Caco-2 (cell line): ENCODE measurements around the gene CFAP61. TPM values are rescaled to one million over a fixed set of nuclear protein-coding genes. Genes with fewer than 3 reads are reported as not detected.
A peak's percentile ranks its signal among the peaks of the same experiment; 100 is the strongest.

Experiments
- BruUV-seq: library from RNA; stranded (reverse); fragments of 400-500 nt; replicated peaks from 2 replicates; lab custom pipeline; 2021; lab: Mats Ljungman, UMichigan
- CTCF ChIA-PET: fragments of 300-600 bp; sonication (Branson Sonifier 250); formaldehyde crosslinking; loops from one replicate; lab custom pipeline; 2022; ENCODE audit warnings: antibody characterized with exemption; lab: Charles Lee
- POLR2A ChIA-PET: fragments of 300-600 bp; sonication (Branson Sonifier 250); formaldehyde crosslinking; loops from one replicate; lab custom pipeline; 2022; ENCODE audit warnings: antibody characterized with exemption; lab: Charles Lee
- DNase-seq, 2 experiments: peaks; one replicate each; pipeline versions ENCODE4 v3.0.0 to v3.0.0-alpha.2; 2020 to 2022
- H3K27me3 ChIP-seq: replicated peaks from 2 replicates; pipeline ENCODE4 v1.6.0; 2011; ENCODE audit warnings: low read length; ENCODE audit not compliant: control insufficient read depth, insufficient read depth
- H3K36me3 ChIP-seq: 2 replicates; pipeline ENCODE4 v1.5.1; 2011; ENCODE audit warnings: low read length; ENCODE audit not compliant: control insufficient read depth, insufficient read depth
- H3K4me1 ChIP-seq: fragments of 250-450 bp; sonication (Bioruptor Pico); 2 replicates; pipeline ENCODE4 v1.5.1; 2020; ENCODE audit warnings: mild to moderate bottlenecking
- H3K4me3 ChIP-seq: 2 replicates; pipeline ENCODE4 v1.5.1; 2011; ENCODE audit warnings: low read depth, mild to moderate bottlenecking, control low read depth, low read length
- H3K9me3 ChIP-seq: fragments of 250-450 bp; sonication (Bioruptor Pico); 2 replicates; pipeline ENCODE4 v1.5.1; 2020; ENCODE audit warnings: mild to moderate bottlenecking, moderate library complexity
- H3K27ac Mint-ChIP-seq: one replicate; pipeline ENCODE4 v1.8.0; 2022; ENCODE audit warnings: mixed read lengths; ENCODE audit not compliant: unreplicated experiment
- H3K27me3 Mint-ChIP-seq: one replicate; pipeline ENCODE4 v1.8.0; 2022; ENCODE audit warnings: mixed read lengths; ENCODE audit not compliant: insufficient read depth, unreplicated experiment
- H3K36me3 Mint-ChIP-seq: one replicate; pipeline ENCODE4 v1.8.0; 2022; ENCODE audit warnings: mild to moderate bottlenecking, mixed read lengths; ENCODE audit not compliant: insufficient read depth, unreplicated experiment
- H3K4me1 Mint-ChIP-seq: one replicate; pipeline ENCODE4 v1.8.0; 2022; ENCODE audit warnings: low read depth, mixed read lengths; ENCODE audit not compliant: unreplicated experiment
- H3K4me3 Mint-ChIP-seq: one replicate; pipeline ENCODE4 v1.8.0; 2022; ENCODE audit warnings: mild to moderate bottlenecking, moderate library complexity, mixed read lengths; ENCODE audit not compliant: unreplicated experiment
- H3K9me3 Mint-ChIP-seq: one replicate; pipeline ENCODE4 v1.8.0; 2022; ENCODE audit warnings: mixed read lengths; ENCODE audit not compliant: unreplicated experiment
- intact Hi-C: fragments of 100-400 bp; cut with micrococcal nuclease; formaldehyde crosslinking; loops from one replicate; pipeline ENCODE4 v1.10.0; 2022; ENCODE audit not compliant: unreplicated experiment
- total RNA-seq: library from RNA; stranded (reverse); gene quantifications from 2 replicates; pipeline ENCODE4 v1.2.3, GENCODE V29; 2022
- TF ChIP-seq, protein P1 (sequence below), 2 experiments: fragments of 200-600 bp in 1 of 2; IDR thresholded peaks; 1 replicate in 1 of 2; 2 replicates in 1 of 2; pipeline versions ENCODE4 v1.5.1 to v1.8.0; 2011 to 2022; ENCODE audit warnings: antibody characterized with exemption in 1 of 2, control low read depth in 1 of 2, inconsistent platforms in 1 of 2, low read depth in 1 of 2, low read length in 1 of 2, mild to moderate bottlenecking in 1 of 2, moderate library complexity in 1 of 2; ENCODE audit not compliant: insufficient read depth in 1 of 2, severe bottlenecking in 1 of 2, unreplicated experiment in 1 of 2

CFAP61 gene
- total RNA-seq, 1 experiment from 2014 or later = not detected

DNA sequence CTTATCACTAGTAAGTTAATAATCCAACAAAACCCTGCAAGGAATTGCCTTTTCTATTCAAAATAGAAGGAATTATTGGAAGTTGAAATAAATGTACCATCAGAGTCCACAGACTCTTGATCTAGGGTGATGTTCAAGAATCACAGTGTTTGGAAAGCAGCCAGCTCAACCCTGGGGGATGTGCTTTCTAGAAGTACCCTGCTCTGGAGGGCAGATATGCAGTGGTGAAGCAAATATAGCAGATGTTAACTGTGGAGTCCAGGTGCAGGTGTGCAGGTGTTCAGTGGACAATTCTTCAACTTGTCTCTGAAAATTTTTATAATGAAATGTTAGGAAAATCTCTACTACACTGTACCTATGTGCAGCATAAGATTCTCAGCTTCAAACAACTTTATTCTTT is 306.5 kb downstream of the CFAP61 start:
- H3K27ac Mint-ChIP-seq = no peak overlapping the region
- no TSS peak for BruUV-seq
- peaks cover 12% of the 10 kb centered on the region for H3K4me1 Mint-ChIP-seq
- Histone ChIP-seq H3K4me3 (no peak overlapping the region), H3K4me1 (peaks cover 2% of the 10 kb centered on the region; the same call in 1 of the 2 replicates), H3K27me3 (no peaks in the 10 kb centered on the region; the same call in 1 of the 2 replicates), H3K36me3 (no peaks in the 10 kb centered on the region), H3K9me3 (no peaks in the 10 kb centered on the region)
- TF ChIP-seq, protein P1, sequence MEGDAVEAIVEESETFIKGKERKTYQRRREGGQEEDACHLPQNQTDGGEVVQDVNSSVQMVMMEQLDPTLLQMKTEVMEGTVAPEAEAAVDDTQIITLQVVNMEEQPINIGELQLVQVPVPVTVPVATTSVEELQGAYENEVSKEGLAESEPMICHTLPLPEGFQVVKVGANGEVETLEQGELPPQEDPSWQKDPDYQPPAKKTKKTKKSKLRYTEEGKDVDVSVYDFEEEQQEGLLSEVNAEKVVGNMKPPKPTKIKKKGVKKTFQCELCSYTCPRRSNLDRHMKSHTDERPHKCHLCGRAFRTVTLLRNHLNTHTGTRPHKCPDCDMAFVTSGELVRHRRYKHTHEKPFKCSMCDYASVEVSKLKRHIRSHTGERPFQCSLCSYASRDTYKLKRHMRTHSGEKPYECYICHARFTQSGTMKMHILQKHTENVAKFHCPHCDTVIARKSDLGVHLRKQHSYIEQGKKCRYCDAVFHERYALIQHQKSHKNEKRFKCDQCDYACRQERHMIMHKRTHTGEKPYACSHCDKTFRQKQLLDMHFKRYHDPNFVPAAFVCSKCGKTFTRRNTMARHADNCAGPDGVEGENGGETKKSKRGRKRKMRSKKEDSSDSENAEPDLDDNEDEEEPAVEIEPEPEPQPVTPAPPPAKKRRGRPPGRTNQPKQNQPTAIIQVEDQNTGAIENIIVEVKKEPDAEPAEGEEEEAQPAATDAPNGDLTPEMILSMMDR (IDR thresholded peaks at IDR 0.05; ENCODE audit: insufficient read depth in 1 of 2, low read depth in 1 of 2, low read length in 1 of 2, severe bottlenecking in 1 of 2, unreplicated experiment in 1 of 2) = no peak
- no peaks in the 10 kb centered on the region for H3K36me3 Mint-ChIP-seq
- H3K27me3 Mint-ChIP-seq = peaks cover 26% of the 10 kb centered on the region
- H3K4me3 Mint-ChIP-seq = no peak overlapping the region
- ChIA-PET CTCF (no interaction called here), POLR2A (no interaction called here)
- H3K9me3 Mint-ChIP-seq = no peaks in the 10 kb centered on the region
- intact Hi-C loops = no loop called here
- no peak for DNase-seq

DNA sequence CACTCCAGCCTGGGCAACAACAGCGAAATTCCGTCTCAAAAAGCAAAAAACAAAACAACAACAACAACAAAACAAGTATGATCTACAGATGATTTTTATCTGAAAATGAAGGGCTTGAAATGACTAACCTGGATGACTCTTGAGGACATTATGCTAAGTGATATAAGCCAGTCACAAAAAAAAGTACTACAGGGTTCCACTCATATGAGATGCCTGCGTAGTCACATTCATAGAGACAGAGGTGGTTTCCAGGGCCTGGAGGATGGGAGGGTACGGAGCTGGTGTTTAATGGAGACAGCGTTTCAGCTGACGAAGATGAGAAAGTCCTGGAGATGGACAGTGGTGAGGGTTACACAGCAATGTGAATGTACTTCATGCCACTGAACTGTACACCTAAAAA is 307.3 kb downstream of the CFAP61 start:
- ChIA-PET CTCF (no interaction called here), POLR2A (no interaction called here)
- H3K27me3 Mint-ChIP-seq = peaks cover 31% of the 10 kb centered on the region
- no peak overlapping the region for H3K4me3 Mint-ChIP-seq
- no TSS peak for BruUV-seq
- Histone ChIP-seq H3K4me1 (peaks cover 5% of the 10 kb centered on the region; the same call in 1 of the 2 replicates), H3K4me3 (no peak overlapping the region), H3K9me3 (no peaks in the 10 kb centered on the region), H3K36me3 (no peaks in the 10 kb centered on the region), H3K27me3 (no peaks in the 10 kb centered on the region; the same call in 1 of the 2 replicates)
- H3K9me3 Mint-ChIP-seq = no peaks in the 10 kb centered on the region
- intact Hi-C loops = loop anchor here (1.0 to 10.0 kb wide), 6 partner anchors 48 to 275 kb away; no protein-coding TSS in a partner anchor
- TF ChIP-seq, protein P1 (IDR thresholded peaks at IDR 0.05; ENCODE audit: insufficient read depth in 1 of 2, low read depth in 1 of 2, low read length in 1 of 2, severe bottlenecking in 1 of 2, unreplicated experiment in 1 of 2) = no peak
- H3K4me1 Mint-ChIP-seq = peaks cover 12% of the 10 kb centered on the region
- no peak for DNase-seq
- no peaks in the 10 kb centered on the region for H3K36me3 Mint-ChIP-seq
- H3K27ac Mint-ChIP-seq = no peak overlapping the region

DNA sequence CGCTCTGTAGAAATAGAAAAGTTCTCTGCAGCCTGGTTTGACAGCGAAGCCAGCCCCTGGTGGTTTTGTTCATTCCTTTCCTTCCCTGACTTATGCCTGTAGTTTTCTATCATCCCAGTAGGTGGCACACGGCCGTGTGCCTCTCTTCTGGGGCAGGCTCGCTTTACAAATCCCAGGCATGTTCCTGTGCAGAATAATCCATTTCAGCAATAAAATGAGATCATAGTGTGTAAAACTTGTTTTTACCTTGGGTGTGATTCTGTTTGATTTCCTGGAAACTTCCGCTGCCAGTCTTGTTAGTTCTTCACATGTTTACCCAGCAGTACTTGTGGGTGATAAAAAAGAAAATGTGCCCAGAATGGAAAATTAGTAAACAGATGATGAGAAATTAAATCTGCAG is 308.1 kb downstream of the CFAP61 start:
- peaks cover 5% of the 10 kb centered on the region; the same call in 1 of the 2 replicates for H3K4me1 ChIP-seq
- TF ChIP-seq, protein P1 (IDR thresholded peaks at IDR 0.05; ENCODE audit: insufficient read depth in 1 of 2, low read depth in 1 of 2, low read length in 1 of 2, severe bottlenecking in 1 of 2, unreplicated experiment in 1 of 2) = peak; percentile 89 to 90
- no peaks in the 10 kb centered on the region; the same call in 1 of the 2 replicates for H3K27me3 ChIP-seq
- H3K36me3 Mint-ChIP-seq = no peaks in the 10 kb centered on the region
- no peaks in the 10 kb centered on the region for H3K9me3 Mint-ChIP-seq
- intact Hi-C loops = loop anchor here (1.0 to 10.0 kb wide), 6 partner anchors 47 to 276 kb away; no protein-coding TSS in a partner anchor
- no TSS peak for BruUV-seq
- no peak overlapping the region for H3K4me3 ChIP-seq
- H3K4me3 Mint-ChIP-seq = no peak overlapping the region
- H3K9me3 ChIP-seq = no peaks in the 10 kb centered on the region
- peaks cover 33% of the 10 kb centered on the region for H3K27me3 Mint-ChIP-seq
- DNase-seq = peak in 1 of 2 experiments; percentile 56
- H3K4me1 Mint-ChIP-seq = peaks cover 12% of the 10 kb centered on the region
- ChIA-PET CTCF (no interaction called here), POLR2A (no interaction called here)
- no peak overlapping the region for H3K27ac Mint-ChIP-seq
- H3K36me3 ChIP-seq = no peaks in the 10 kb centered on the region
